Measurements from ENCODE around the gene GNAS-AS1. TPM values are rescaled to one million over a fixed set of nuclear protein-coding genes. Genes with fewer than 3 reads are reported as not detected.

The GNAS-AS1 gene
- total RNA-seq, 2 donors from 2014 or later, result not detected

DNA sequence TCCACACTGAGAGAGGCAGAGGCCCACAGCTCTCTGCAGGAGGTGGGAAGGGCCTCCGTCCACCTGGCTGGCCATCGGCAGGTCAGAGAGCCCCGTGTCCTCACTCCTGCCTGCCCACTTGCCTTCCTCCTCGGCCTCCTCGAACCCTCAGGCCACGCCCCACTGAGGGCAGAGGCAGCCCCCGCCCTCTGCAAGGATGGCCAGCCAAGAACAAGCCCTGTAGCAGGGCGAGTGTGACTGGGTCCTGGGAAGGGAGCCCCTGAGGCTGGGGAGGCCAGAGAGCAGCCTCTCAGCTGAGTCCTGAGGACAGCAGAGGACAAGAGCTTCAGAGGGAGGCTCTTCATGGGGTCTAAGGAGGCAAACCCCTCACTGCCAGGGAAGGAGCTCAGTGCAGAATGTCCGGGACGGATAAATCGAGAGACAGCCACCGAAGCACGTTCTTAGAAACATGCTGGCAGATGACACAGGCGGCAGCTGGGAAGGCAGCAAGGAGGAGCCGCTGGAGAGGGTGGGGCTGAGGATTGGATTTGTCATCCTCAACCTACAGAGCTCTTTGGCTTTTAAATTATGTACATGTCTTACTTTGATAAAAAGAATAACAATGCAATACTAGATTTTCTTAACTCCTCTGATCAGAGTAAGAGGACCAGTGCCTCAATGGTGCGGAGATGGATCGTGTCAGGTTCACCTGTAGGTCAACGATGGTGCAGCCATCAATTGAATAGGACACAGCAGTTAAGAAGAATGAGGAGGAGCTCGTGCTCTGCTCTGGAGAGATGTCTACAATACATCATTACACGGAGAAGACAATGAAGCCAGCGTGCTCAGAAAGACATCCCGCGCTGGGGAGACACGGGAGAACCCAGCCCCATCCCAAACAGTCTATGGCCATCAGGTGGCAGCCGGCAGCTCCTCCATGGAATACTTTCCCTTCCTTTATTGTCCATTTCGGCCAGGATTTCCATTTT, 53.0 kb downstream of the GNAS-AS1 start:
- Histone ChIP-seq H3K9me3 (no peaks in the 10 kb centered on the region), H3K4me3 (no peak overlapping the region), H3K36me3 (no peaks in the 10 kb centered on the region), H3K27me3 (no peaks in the 10 kb centered on the region), H3K4me1 (no peaks in the 10 kb centered on the region), H3K27ac (no peak overlapping the region)
- TF ChIP-seq, protein P1, sequence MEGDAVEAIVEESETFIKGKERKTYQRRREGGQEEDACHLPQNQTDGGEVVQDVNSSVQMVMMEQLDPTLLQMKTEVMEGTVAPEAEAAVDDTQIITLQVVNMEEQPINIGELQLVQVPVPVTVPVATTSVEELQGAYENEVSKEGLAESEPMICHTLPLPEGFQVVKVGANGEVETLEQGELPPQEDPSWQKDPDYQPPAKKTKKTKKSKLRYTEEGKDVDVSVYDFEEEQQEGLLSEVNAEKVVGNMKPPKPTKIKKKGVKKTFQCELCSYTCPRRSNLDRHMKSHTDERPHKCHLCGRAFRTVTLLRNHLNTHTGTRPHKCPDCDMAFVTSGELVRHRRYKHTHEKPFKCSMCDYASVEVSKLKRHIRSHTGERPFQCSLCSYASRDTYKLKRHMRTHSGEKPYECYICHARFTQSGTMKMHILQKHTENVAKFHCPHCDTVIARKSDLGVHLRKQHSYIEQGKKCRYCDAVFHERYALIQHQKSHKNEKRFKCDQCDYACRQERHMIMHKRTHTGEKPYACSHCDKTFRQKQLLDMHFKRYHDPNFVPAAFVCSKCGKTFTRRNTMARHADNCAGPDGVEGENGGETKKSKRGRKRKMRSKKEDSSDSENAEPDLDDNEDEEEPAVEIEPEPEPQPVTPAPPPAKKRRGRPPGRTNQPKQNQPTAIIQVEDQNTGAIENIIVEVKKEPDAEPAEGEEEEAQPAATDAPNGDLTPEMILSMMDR (IDR thresholded peaks at IDR 0.05), result no peak
- no peak for DNase-seq (ENCODE audit: low spot score)

DNA sequence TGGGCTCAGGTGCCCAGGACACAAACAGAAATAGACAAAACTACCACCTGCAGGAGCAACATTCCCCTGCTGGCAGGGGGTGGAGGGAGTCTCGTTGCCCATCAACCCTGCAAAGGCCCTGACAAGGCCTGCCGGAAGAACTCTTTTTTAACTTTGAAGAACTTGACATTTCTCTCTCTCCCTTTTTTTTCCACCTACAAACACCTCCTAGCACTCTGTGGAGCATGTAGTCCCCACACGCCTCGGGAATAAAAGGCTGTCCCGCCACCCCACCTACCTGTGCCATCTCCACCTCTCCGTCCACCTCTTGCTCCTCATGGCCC, 54.8 kb downstream of the GNAS-AS1 start:
- DNase-seq (ENCODE audit: low spot score), result no peak
- Histone ChIP-seq H3K36me3 (no peaks in the 10 kb centered on the region), H3K9me3 (no peaks in the 10 kb centered on the region), H3K27ac (no peak overlapping the region), H3K27me3 (no peaks in the 10 kb centered on the region), H3K4me1 (no peaks in the 10 kb centered on the region), H3K4me3 (no peak overlapping the region)
- TF ChIP-seq, protein P1 (IDR thresholded peaks at IDR 0.05), result no peak

DNA sequence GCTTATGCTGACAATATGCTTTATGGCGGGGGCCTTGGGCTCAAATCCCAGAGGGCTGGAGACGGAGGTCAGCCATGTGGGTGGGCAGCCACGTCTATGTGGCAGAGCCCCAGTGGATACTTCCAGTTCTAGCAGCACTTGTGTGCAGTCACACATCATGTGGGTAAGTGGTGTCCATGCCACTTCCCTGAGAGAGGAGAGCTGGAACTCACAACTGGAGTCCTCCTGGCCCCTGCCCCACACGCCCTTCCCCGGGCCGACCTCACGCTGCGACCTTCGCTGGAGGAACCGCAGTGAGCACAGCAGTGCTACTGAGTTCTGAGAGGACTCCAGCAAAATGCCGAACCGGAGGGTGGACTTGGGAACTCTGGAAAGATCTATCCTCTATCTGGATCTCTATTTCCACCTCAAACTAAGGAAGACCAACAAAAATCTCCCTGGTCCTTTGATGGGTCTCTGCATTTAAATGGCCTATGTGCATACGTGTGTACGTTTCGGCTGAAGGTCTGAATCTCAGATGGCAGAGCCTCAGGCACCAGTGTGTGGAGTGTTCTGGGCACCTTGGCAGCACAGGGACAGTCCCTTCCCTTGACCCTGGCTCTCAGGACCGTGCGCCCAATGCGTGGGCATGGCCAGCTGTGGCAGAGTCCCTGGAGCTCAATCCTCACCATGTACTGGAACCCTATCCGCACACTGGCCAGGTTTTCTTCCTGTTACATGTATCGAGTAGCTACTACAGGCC, 55.4 kb downstream of the GNAS-AS1 start:
- DNase-seq (ENCODE audit: low spot score), result no peak
- Histone ChIP-seq H3K4me3 (no peak overlapping the region), H3K9me3 (no peaks in the 10 kb centered on the region), H3K4me1 (no peaks in the 10 kb centered on the region), H3K27me3 (no peaks in the 10 kb centered on the region), H3K27ac (no peak overlapping the region), H3K36me3 (no peaks in the 10 kb centered on the region)
- TF ChIP-seq, protein P1 (IDR thresholded peaks at IDR 0.05), result no peak

DNA sequence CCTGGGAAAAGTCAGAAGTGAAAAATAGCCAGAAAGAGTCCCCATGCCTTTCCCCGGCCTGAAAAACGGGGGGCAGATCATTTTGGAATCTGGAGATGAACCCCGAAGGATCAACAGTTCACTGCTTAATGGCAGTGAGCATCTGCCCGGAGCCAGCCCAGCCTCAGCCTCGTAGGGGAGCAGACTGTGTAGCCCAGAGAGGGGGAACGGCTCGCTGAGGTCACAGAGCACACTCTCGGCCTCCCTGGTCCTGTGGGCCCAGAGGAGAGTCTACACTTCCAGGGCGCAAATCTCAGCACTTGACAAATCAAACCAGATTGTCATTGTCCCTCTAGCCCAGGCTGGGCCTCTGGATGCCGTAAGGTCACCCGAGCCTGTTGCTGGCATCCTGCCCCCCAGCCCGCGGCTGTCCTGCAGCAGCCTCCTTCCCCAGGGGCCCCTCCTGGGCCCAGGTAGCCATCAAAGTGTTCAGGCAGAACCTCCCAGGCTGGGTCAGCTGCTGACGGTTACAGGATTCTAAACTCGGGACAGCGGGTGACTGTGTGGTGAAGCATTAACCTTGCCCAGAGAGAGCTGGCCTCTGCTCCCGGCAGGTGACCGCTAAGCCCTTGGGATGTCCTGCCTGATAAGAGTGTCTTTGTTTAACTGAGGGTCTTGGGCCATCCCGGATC, 56.1 kb downstream of the GNAS-AS1 start:
- Histone ChIP-seq H3K4me3 (no peak overlapping the region), H3K36me3 (no peaks in the 10 kb centered on the region), H3K9me3 (no peaks in the 10 kb centered on the region), H3K4me1 (no peaks in the 10 kb centered on the region), H3K27ac (no peak overlapping the region), H3K27me3 (no peaks in the 10 kb centered on the region)
- no peak for DNase-seq (ENCODE audit: low spot score)
- TF ChIP-seq, protein P1 (IDR thresholded peaks at IDR 0.05), result no peak

DNA sequence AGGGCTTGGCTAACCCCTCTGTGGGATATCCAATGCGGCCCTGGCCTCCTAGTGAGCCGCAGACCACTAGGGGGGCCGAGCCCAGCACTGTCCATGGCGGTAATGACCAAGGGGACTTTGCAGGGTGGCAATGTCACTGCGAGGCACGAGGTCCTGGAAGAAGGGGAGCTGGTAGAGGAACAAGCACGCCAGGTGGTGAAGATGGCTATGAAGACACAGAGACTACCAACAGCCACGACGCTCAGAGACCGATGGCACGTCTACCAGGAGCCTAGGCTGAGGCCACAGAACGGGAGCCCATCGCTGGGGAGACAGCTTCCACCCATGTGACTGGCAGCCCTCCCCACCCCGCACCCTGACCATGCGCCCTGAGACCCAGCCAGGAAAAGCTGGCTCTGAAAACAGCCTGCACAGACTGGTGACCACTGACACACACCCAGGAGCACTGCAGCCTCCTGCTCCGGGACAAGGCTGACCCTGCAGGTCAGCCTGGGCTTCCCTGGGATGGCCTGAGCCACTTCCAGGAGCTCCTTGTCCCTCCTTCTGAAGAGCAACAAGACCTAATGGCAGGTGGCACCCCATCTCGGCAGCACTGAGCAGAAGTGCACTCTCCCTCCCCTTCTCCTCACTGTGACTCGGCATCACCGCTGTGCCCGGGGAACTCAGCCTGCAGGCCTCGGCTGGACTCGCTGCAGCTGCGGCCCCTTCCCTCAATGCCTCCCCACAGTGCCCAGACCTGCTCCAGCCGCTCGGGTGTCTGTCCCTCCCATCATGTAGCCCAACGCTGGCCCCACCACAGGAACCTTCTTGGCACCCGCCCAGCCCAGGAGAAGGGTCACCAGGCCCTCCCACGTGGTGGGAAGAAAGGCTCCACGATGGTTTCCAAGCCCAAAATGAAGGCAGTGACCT, 56.9 kb downstream of the GNAS-AS1 start:
- no peak for DNase-seq (ENCODE audit: low spot score)
- no peaks in the 10 kb centered on the region for H3K9me3 ChIP-seq
- no peaks in the 10 kb centered on the region for H3K27me3 ChIP-seq
- no peak overlapping the region for H3K27ac ChIP-seq
- H3K36me3 ChIP-seq, result no peaks in the 10 kb centered on the region
- H3K4me3 ChIP-seq, result no peak overlapping the region
- no peaks in the 10 kb centered on the region for H3K4me1 ChIP-seq
- TF ChIP-seq, protein P1 (IDR thresholded peaks at IDR 0.05), result no peak
